Omental fat pad (tissue), 4 donors: ENCODE data around the gene RPRD1B. TPM values are rescaled to one million over a fixed set of nuclear protein-coding genes. Genes with fewer than 3 reads are reported as not detected.

Experiments used
- ATAC-seq: fragments of 150-250 bp; one replicate; pipeline ENCODE4 v1.9.1; 2016; ENCODE audit warnings: mild to moderate bottlenecking, moderate library complexity; ENCODE audit not compliant: low FRiP score
- DNase-seq: peaks from one replicate; pipeline ENCODE4 v3.0.0-alpha.2; 2019; ENCODE audit warnings: low spot score
- CTCF ChIP-seq, 3 donors: fragments of 450-650 bp; IDR thresholded peaks; one replicate each; pipeline ENCODE4 v1.5.1; 2016 to 2017; ENCODE audit warnings: antibody characterized with exemption in 3 of 3, mild to moderate bottlenecking in 3 of 3, moderate library complexity in 2 of 3
- small RNA-seq: library from RNA; depleted of rRNA; stranded (forward); fragments of <200 nt; gene quantifications from one replicate; pipeline ENCODE3, GENCODE V24; 2016
- total RNA-seq, 4 donors: library from RNA; depleted of rRNA; stranded (reverse); fragments of >200 nt; gene quantifications; one replicate each; pipeline ENCODE4 v1.1.0, GENCODE V29; 2016

Gene RPRD1B
- total RNA-seq, 4 donors from 2014 or later = 24.1 to 33.5 (median 28.2) TPM

- ATAC-seq (no peak), DNase-seq (no peak)
- TF ChIP-seq CTCF (IDR thresholded peaks at IDR 0.05) = no peak
These were observed 105.8 kb downstream of the RPRD1B start for GRCh38 chr20:38139156-38139912.

DNA sequence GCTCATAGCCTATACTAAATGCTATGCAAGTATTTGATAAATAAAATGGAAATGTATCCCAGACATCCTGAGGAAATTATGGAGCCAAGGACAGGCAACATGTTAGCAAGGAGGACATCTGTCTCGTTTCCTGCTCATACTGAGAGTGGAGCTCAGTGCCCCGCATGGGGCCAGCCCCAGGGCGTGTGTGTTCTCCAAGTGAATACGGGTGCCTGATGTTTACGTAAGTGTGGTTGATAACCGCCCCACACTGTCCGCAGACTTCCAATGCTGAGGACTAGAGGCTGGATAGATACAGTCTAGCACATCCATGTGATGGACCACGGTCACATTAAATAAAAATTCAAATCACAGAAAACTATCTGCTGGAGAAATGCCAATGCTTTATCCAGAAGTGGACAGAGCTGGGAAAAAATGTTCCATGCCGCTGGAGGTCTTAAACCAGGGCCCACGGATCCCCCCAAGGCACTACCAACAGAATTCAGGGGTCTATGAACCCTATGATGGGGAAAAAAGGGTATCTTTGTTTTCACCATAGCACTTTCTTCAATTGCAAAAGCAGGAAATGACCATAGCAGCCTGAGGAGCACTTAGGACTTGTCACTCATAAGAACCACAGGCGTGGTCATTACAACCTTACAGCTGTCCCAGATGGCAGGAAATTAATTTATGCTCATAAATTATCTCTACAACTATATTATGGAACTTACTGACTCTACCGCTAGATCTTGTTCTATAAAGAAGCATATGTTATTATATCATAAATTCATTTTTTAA, 106.6 kb downstream of the RPRD1B start:
- TF ChIP-seq CTCF (IDR thresholded peaks at IDR 0.05) = no peak
- ATAC-seq = no peak
- no peak for DNase-seq

DNA sequence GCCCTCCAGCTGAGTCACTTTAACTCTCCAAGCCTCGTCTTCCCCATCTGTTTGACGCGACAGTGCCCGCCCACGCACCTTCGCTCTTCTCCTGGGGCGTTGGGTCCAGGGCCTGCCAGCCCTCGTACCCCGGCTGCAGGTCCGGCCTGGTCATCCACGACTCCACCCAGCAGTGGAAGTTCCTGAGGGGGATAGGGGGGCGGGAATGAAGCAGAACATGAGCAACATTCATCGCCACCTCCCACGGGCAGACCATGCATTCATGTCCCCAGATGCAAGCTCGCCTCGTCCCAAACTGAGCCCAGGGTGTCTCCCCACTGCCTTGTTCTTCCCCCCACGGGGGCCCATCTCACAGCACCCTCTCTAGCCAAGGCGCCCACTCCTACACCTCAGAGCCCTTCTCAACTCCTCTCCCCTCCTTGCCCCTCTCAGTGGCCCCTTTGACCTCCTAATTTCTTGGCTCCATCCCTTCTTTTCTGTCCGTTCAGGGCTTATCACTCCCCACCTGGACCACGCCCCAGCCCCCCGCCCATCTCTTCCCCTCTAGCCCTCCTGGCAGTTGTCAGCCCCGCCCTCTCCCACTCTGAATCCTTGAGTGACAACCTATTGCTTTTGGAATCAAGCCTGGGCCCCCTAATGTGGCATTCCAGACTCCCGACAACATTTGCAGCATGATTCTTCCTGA, 107.8 kb downstream of the RPRD1B start:
- no peak for TF ChIP-seq CTCF (IDR thresholded peaks at IDR 0.05)
- DNase-seq (no peak), ATAC-seq (no peak)

Small RNA genes lying within 50 kb of the gene (small RNA-seq; reads per million reads assigned to genes)
- gene RN7SL237P = not detected

Other genes with a start within 250 kb of the RPRD1B start
- gene VSTM2L, start 130.6 kb upstream of the RPRD1B start, total RNA-seq = under 1 TPM; 0.37 to 0.94 (median 0.62) TPM
- 10 to 100 TPM; 10.6 to 29.3 (median 15.0) TPM for gene TTI1, start 290 bp upstream of the RPRD1B start, total RNA-seq
- 100 to 1,000 TPM in 1 of 4 donors, 10 to 100 TPM in 3; 72.0 to 200 (median 73.4) TPM for gene TGM2, start 131.5 kb downstream of the RPRD1B start, total RNA-seq
- gene KIAA1755, start 227.0 kb downstream of the RPRD1B start, total RNA-seq = 1 to 10 TPM in 3 of 4 donors, under 1 TPM in 1; 0.24 to 9.9 (median 1.6) TPM